Breast epithelium (tissue), 3 donors: ENCODE data around the gene CLDN9.

Source experiments
- POLR2A ChIP-seq: fragments of 450-650 bp; IDR thresholded peaks from one replicate; pipeline ENCODE4 v1.6.1; 2016; ENCODE audit warnings: antibody characterized with exemption, mild to moderate bottlenecking, moderate library complexity
- TF ChIP-seq, protein P1 (sequence below), 3 donors: fragments of 450-650 bp; IDR thresholded peaks; one replicate each; pipeline ENCODE4 v1.5.1; 2016 to 2017; ENCODE audit warnings: antibody characterized with exemption in 3 of 3, mild to moderate bottlenecking in 3 of 3, moderate library complexity in 3 of 3

DNA sequence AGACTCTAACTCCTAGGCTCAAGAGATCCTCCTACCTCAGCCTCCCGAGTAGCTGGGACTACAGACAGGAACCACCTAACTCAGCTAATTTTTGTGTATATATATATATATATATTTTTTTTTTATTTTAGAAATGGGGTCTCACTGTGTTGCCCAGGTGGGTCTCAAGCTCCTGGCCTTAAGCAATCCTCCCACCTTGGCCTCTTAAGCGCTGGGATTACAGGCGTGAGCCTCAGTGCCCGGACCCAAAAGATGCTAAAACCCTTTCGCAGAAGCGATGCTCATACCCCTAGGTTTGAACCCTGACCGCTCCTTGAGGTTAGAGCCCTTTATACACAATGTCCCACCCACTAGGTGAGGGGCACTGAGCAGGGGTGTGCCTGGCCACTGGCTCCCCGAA, 2.2 kb upstream of the CLDN9 start:
- TF ChIP-seq POLR2A: no peak
- TF ChIP-seq, protein P1, sequence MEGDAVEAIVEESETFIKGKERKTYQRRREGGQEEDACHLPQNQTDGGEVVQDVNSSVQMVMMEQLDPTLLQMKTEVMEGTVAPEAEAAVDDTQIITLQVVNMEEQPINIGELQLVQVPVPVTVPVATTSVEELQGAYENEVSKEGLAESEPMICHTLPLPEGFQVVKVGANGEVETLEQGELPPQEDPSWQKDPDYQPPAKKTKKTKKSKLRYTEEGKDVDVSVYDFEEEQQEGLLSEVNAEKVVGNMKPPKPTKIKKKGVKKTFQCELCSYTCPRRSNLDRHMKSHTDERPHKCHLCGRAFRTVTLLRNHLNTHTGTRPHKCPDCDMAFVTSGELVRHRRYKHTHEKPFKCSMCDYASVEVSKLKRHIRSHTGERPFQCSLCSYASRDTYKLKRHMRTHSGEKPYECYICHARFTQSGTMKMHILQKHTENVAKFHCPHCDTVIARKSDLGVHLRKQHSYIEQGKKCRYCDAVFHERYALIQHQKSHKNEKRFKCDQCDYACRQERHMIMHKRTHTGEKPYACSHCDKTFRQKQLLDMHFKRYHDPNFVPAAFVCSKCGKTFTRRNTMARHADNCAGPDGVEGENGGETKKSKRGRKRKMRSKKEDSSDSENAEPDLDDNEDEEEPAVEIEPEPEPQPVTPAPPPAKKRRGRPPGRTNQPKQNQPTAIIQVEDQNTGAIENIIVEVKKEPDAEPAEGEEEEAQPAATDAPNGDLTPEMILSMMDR (IDR thresholded peaks at IDR 0.05): no peak
